ENCODE data around the gene RHOB. TPM values are rescaled to one million over a fixed set of nuclear protein-coding genes. Genes with fewer than 3 reads are reported as not detected.
A peak's percentile ranks its signal among the peaks of the same experiment; 100 is the strongest.

RHOB gene
- total RNA-seq, 4 donors from 2014 or later, result 1,356 to 1,875 (median 1,699) TPM

DNA sequence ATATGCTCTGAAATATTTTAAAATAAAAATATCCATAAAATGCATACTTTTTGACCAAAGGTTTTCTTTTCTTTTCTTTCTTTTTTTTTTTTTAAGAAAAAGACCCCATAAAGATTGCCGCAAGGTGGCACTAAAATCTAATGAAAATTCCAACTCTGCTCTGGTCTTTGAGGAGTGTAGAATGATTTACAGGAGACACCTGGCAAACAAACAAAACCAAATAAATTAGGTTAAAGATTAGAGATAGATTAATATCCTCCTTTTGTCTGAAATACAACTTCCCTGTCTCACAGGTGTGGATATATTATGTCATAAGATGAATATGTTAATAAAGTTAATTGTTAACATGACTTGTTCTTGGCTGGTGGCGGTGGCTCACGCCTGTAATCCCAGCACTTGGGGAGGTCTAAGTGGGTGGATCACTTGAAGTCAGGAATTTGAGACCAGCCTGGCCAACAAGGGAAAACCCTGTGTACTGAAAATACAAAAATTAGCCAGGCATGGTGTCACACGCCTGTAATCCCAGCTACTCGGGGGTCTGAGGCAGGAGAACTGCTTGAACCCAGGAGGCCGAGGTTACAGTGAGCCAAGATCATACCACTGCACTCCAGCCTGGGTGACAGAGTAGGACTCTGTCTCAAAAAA, 3.5 kb upstream of the RHOB start:
- peak overlapping the region; percentile 60 to 97 (median 81) for H3K27ac ChIP-seq
- H3K27me3 ChIP-seq, result no peaks in the 10 kb centered on the region
- no peaks in the 10 kb centered on the region for H3K9me3 ChIP-seq
- peaks cover 7 to 12% (median 8%) of the 10 kb centered on the region in 3 donors for H3K36me3 ChIP-seq
- peaks cover 0 to 52% (median 8%) of the 10 kb centered on the region in 4 donors for H3K4me1 ChIP-seq
- TF ChIP-seq POLR2A (IDR thresholded peaks at IDR 0.05) (no peak), EP300 (IDR thresholded peaks at IDR 0.05) (peak in 1 of 2 donors; percentile 44)
- TF ChIP-seq, protein P1, sequence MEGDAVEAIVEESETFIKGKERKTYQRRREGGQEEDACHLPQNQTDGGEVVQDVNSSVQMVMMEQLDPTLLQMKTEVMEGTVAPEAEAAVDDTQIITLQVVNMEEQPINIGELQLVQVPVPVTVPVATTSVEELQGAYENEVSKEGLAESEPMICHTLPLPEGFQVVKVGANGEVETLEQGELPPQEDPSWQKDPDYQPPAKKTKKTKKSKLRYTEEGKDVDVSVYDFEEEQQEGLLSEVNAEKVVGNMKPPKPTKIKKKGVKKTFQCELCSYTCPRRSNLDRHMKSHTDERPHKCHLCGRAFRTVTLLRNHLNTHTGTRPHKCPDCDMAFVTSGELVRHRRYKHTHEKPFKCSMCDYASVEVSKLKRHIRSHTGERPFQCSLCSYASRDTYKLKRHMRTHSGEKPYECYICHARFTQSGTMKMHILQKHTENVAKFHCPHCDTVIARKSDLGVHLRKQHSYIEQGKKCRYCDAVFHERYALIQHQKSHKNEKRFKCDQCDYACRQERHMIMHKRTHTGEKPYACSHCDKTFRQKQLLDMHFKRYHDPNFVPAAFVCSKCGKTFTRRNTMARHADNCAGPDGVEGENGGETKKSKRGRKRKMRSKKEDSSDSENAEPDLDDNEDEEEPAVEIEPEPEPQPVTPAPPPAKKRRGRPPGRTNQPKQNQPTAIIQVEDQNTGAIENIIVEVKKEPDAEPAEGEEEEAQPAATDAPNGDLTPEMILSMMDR (IDR thresholded peaks at IDR 0.05), result peak in 4 of 5 experiments; percentile 35 to 54 (median 44)
- no peak overlapping the region for H3K4me3 ChIP-seq
- 46 to 64% methylated on average over 6 of the region's 6 CpGs for WGBS, 2 donors
- DNase-seq (ENCODE audit: low spot score in 2 of 2), result peak; percentile 19 to 50

DNA sequence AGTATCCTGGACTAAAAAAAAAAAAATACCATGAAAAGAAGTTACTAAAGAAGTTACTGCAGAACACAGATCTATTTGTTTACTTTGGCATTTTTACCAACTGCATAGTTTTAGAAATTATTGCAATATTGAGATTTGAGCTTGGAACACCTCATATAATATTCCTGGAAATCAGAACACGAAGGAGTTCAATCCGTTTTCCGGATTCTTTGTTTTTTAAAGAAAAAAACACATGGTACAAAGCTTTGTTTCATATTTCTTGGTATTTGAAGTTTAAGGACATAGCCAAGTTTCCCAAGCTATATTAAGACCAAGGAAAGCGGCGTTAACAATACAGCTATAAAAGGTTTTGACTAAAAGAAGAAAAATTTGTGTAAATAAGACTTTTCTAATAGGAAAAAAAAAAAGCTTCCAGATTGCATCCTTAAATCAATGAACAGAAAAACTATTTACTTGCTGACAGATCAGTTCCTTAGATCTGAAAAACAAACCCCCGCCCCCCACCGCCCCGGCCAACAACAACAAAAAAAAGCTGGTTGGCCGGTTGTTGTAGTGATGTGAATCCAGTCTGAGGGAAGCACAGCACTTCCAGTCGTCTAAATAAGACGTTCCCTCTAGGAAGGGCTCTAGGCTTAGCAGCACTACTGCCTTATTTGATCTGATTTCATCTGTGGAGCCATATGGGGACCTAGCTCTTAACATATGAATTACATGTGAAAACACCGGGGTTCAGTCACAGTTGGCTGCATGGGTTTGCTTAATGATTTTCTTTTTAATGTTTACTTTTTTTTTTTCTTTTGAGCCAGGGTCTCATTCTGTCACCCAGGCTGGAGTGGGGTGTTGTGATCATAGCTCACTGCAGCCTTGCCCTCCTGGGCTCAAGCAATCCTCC, 2.5 kb upstream of the RHOB start:
- TF ChIP-seq EP300 (IDR thresholded peaks at IDR 0.05), result peak; percentile 74 to 84
- TF ChIP-seq POLR2A (IDR thresholded peaks at IDR 0.05), result peak; percentile 29 to 43
- TF ChIP-seq, protein P1 (IDR thresholded peaks at IDR 0.05), result peak in 1 of 5 experiments; percentile 7
- peak; percentile 11 to 57 for DNase-seq (ENCODE audit: low spot score in 2 of 2)
- 6 to 7% methylated on average over 12 of the region's 12 CpGs for WGBS, 2 donors

DNA sequence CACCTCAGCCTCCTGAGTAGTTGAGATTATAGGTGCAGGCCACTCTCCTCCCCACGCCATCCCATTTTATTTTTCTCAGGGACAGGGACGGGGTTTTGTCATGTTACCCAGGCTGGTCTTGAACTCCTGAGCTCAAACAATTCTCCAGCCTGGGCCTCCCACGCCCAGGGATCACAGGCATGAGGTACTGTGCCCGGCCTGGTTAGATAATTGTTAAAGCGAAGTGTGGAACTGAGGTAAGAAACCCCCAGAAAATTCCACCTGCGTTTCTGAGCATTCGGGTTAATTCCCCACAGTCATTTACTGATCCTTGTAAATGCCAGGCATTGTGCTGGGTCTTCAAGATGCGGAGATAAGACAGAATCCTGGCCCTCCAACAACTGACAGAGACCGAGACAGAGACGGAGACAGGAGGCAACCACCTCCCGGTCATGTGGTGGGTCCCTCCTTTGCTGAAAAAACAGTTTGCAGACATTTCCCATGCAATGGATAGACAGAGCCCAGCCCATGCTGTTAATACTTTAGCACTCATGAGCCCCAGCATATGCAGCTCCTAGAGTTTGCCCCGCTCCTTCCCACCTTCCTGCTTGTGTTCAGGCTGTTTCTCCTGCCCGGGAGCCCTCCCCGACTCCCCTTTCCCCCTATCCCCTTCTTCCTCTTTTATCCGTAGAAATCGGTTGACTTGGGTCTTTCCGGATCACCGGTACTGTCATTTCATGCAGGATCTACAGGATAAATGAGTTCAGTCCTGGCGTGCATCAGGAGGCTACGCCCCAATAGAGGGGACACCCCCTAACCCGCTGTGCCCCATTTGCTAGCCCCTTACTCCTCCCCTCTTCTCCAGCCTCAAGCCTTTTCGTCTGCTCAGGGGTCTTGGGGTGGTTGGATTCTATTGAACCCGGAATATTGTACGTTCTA, 1.6 kb upstream of the RHOB start:
- Histone ChIP-seq H3K4me1 (peaks cover 0 to 35% (median 4%) of the 10 kb centered on the region in 4 donors), H3K4me3 (peak overlapping the region in 3 of 4 donors; percentile 39 to 85 (median 39)), H3K27me3 (no peaks in the 10 kb centered on the region), H3K36me3 (peaks cover 8 to 20% (median 9%) of the 10 kb centered on the region in 3 donors), H3K9me3 (no peaks in the 10 kb centered on the region), H3K27ac (peak overlapping the region; percentile 48 to 97 (median 81))
- no peak for TF ChIP-seq EP300 (IDR thresholded peaks at IDR 0.05)
- TF ChIP-seq, protein P1 (IDR thresholded peaks at IDR 0.05), result no peak
- no peak for TF ChIP-seq POLR2A (IDR thresholded peaks at IDR 0.05)
- DNase-seq (ENCODE audit: low spot score in 2 of 2), result peak in 1 of 2 donors; percentile 7
- 60 to 66% methylated on average over 24 of the region's 24 CpGs for WGBS, 2 donors

More for the DNA sequence above, 2.5 kb upstream of the RHOB start:
- H3K4me3 ChIP-seq, result peak overlapping the region in 2 of 4 donors; percentile 39
- H3K27ac ChIP-seq, result peak overlapping the region; percentile 60 to 97 (median 81)
- H3K36me3 ChIP-seq, result peaks cover 8 to 20% (median 9%) of the 10 kb centered on the region in 3 donors
- H3K4me1 ChIP-seq, result peaks cover 0 to 43% (median 5%) of the 10 kb centered on the region in 4 donors
- H3K9me3 ChIP-seq, result no peaks in the 10 kb centered on the region
- H3K27me3 ChIP-seq, result no peaks in the 10 kb centered on the region

DNA sequence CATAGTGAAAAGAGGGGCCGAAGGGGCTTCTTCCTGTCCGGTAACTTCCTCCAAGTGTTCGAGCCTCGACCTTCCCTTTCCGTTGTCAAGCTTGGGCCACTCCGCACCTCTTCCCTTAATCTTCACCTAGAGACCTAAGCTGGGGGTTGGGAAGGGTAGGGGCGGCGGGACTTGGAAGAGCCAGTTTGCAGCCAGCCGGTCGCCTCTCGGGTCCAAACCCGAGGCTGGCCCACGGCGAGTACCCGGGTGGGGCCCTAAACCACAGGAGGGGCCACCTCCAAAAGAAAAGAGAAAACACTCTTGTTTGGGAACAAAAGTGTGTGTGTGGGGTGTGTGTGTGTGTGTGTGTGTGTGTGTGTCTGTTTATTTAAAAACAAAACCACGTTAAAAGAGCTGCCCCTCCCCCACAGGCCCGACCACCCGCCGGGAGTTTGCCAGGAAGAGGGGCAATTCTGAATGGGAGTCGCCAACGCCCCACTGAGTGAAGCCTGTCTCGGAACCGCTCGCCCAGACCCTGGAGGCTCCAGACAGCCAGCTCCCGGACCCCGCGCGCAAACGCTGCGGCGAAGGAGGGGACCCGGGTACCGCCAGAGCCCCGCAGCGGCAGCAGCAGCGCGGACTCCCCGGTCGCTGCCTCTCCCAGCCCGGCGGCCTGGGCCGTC, 488 bp upstream of the RHOB start:
- peak in 1 of 2 donors; percentile 48 for DNase-seq (ENCODE audit: low spot score in 2 of 2)
- WGBS, 2 donors, result 4 to 5% methylated on average over 23 to 36 of the region's 42 CpGs
- peaks cover 8 to 20% (median 9%) of the 10 kb centered on the region in 3 donors for H3K36me3 ChIP-seq
- H3K27me3 ChIP-seq, result no peaks in the 10 kb centered on the region
- no peaks in the 10 kb centered on the region for H3K9me3 ChIP-seq
- peak overlapping the region; percentile 95 to 98 (median 96) for H3K27ac ChIP-seq
- H3K4me1 ChIP-seq, result peaks cover 0 to 40% (median 6%) of the 10 kb centered on the region in 4 donors
- H3K4me3 ChIP-seq, result peak overlapping the region; percentile 68 to 93 (median 86)
- TF ChIP-seq, protein P1 (IDR thresholded peaks at IDR 0.05), result no peak
- TF ChIP-seq POLR2A (IDR thresholded peaks at IDR 0.05) (no peak), EP300 (IDR thresholded peaks at IDR 0.05) (no peak)

Measured in tibial nerve (tissue), 4 donors.